ENCODE measurements around the gene PDZD4. TPM values are rescaled to one million over a fixed set of nuclear protein-coding genes. Genes with fewer than 3 reads are reported as not detected.

PDZD4 gene
- total and polyA plus RNA-seq, 10 of the 15 experiments (the other 5 are each of a cell fraction or from before 2014, with no cell fraction given): 0.01 to 0.15 (median 0.04) TPM; not detected in 6

GRCh38 chrX:153794897-153795816, 35.2 kb downstream of the PDZD4 start:
- H3K9ac ChIP-seq (ENCODE audit: control insufficient read depth, insufficient read depth, low read length): peak overlapping the region; percentile 85
- H3K4me3 ChIP-seq: peak overlapping the region; percentile 82
- H4K20me1 ChIP-seq (ENCODE audit: control insufficient read depth, insufficient read depth): no peaks in the 10 kb centered on the region; the same call in 1 of the 2 replicates
- H3K27ac ChIP-seq (ENCODE audit: control insufficient read depth, insufficient read depth): peak overlapping the region; percentile 63
- peaks cover 45% of the 10 kb centered on the region for H3K79me2 ChIP-seq (ENCODE audit: control insufficient read depth, insufficient read depth, low read length)
- H3K9me3 ChIP-seq (replicated peaks; ENCODE audit: control insufficient read depth, insufficient read depth, low read length): no peaks in the 10 kb centered on the region; the same call in 2 of the 3 replicates
- ATAC-seq (peak; percentile 7), DNase-seq (ENCODE audit: low read depth, low spot score) (no peak), FAIRE-seq (no peak)
- in situ Hi-C loops (cut with MboI) (no loop called here), intact Hi-C loops (cut with micrococcal nuclease; ENCODE audit: unreplicated experiment) (loop anchor here (2.0 kb wide), 1 partner anchor 132 kb away; the partner anchor contains the start of gene ARHGAP4)
- H3K4me2 ChIP-seq (ENCODE audit: control insufficient read depth, insufficient read depth): peak overlapping the region; percentile 56
- TSS peak; percentile 90 for BruUV-seq (replicated peaks)
- SMC1A ChIA-PET (ENCODE audit: uncharacterized antibody, unreplicated experiment): no interaction called here
- peaks cover 4% of the 10 kb centered on the region; the same call in 1 of the 2 replicates for H3K4me1 ChIP-seq (ENCODE audit: control insufficient read depth, insufficient read depth, low read length)
- POLR2A ChIA-PET: interaction anchor here (1.0 to 1.1 kb wide), 2 partner anchors 130 to 134 kb away, joined by 4 to 6 read pairs; no protein-coding TSS in a partner anchor
- H3K27me3 ChIP-seq (replicated peaks in 1 of 2; ENCODE audit: control insufficient read depth in 2 of 2, insufficient read depth in 2 of 2, low read length in 1 of 2): no peaks in the 10 kb centered on the region
- peaks cover 0 to 1% of the 10 kb centered on the region in 2 experiments; a peak in 2 of 4 replicates for H3K36me3 ChIP-seq (ENCODE audit: control insufficient read depth in 2 of 2, insufficient read depth in 2 of 2, low read length in 1 of 2)
- CTCF ChIA-PET: interaction anchor here (1.2 to 2.1 kb wide), 3 partner anchors 129 to 504 kb away, joined by 3 to 6 read pairs (median 5); no protein-coding TSS in a partner anchor
- WGBS (ENCODE audit: insufficient coverage, insufficient replicate concordance, low lambda C conversion rate, missing lambda C conversion rate): 41% methylated on average over 36 of the region's 47 CpGs
- peak overlapping the region; percentile 28; the same call in 1 of the 2 replicates for H2AFZ ChIP-seq (ENCODE audit: control insufficient read depth, low read depth, low read length)
- peak in 1 of 2 experiments; percentile 53; a peak in 1 of 4 replicates for TF ChIP-seq BHLHE40 (IDR thresholded peaks at IDR 0.05; ENCODE audit: borderline replicate concordance in 1 of 2, low read depth in 2 of 2, low read length in 1 of 2)
- no peak for TF ChIP-seq NBN (IDR thresholded peaks at IDR 0.05)
- peak in 1 of 2 experiments; percentile 54; a peak in 1 of 4 replicates for TF ChIP-seq SRF (IDR thresholded peaks at IDR 0.05; ENCODE audit: low read depth in 2 of 2, low read length in 2 of 2)
- no peak for TF ChIP-seq ZSCAN29 (IDR thresholded peaks at IDR 0.05)
- RAD21 ChIA-PET (ENCODE audit: unreplicated experiment): interaction anchor here (0.9 to 1.3 kb wide), 3 partner anchors 108 to 134 kb away, joined by 3 to 5 read pairs (median 3); partner anchors contain the start of genes ARHGAP4 and SLC6A8

Measured in GM12878 (cell line).